C4-2B (cell line): ENCODE measurements around the gene GALNT17.

ENCODE experiments used
- ZFX ChIP-seq: fragments of 450-650 bp; IDR thresholded peaks from 2 replicates; pipeline ENCODE4 v1.6.1; 2017
- TF ChIP-seq, protein P1 (sequence below): fragments of 450-650 bp; conservative IDR thresholded peaks from 2 replicates; pipeline ENCODE4 v1.5.1; 2017; ENCODE audit warnings: mild to moderate bottlenecking

DNA sequence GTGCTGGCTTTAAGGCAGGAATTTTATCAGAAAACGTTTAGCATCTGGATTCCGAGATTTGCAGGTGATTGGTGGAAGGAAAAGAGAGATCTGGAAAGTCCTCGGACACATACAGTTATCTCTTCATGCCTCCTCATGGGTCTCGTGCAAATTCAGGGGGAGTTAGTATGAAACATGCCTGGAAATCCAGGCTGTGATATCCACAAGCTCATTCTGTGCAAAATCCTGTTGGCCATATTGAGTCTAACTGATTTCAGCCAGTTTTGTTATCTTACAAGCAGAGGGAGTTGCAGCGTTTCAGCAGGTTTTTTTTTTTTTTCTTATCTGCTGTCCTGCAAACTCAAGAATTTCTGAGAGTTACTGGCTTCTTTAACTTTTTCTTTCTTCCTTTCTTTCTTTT, 411.5 kb downstream of the GALNT17 start:
- TF ChIP-seq, protein P1, sequence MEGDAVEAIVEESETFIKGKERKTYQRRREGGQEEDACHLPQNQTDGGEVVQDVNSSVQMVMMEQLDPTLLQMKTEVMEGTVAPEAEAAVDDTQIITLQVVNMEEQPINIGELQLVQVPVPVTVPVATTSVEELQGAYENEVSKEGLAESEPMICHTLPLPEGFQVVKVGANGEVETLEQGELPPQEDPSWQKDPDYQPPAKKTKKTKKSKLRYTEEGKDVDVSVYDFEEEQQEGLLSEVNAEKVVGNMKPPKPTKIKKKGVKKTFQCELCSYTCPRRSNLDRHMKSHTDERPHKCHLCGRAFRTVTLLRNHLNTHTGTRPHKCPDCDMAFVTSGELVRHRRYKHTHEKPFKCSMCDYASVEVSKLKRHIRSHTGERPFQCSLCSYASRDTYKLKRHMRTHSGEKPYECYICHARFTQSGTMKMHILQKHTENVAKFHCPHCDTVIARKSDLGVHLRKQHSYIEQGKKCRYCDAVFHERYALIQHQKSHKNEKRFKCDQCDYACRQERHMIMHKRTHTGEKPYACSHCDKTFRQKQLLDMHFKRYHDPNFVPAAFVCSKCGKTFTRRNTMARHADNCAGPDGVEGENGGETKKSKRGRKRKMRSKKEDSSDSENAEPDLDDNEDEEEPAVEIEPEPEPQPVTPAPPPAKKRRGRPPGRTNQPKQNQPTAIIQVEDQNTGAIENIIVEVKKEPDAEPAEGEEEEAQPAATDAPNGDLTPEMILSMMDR = no peak
- TF ChIP-seq ZFX = no peak
